CD4-positive, alpha-beta T cell treated with Interleukin-15 for 4 hours (primary cell): ENCODE measurements around the gene HPCAL1.
A peak's percentile ranks its signal among the peaks of the same experiment; 100 is the strongest.
"Not testable (repeated sequence)": the region's sequence is repeated elsewhere in the genome, so short reads cannot be mapped to it uniquely, and the experiment has no call there.

Experiments used
- DNase-seq: peaks from one replicate; pipeline ENCODE4 v3.0.0-alpha.2; 2020; ENCODE audit warnings: low spot score

HPCAL1 gene

GRCh38 chr2:10302479-10303180 lies at the start of gene HPCAL1:
Gene HPCAL1 (plus strand): TSS chr2:10302904. CDS start chr2:10419758, 116,854 bp downstream.
- DNase-seq = peak; percentile 80

- DNase-seq = no peak
Observed at GRCh38 chr2:10253596-10254372, 48.9 kb upstream of the HPCAL1 start.

GRCh38 chr2:10254373-10255188 lies 48.1 kb upstream of the HPCAL1 start:
- DNase-seq = no peak

DNA sequence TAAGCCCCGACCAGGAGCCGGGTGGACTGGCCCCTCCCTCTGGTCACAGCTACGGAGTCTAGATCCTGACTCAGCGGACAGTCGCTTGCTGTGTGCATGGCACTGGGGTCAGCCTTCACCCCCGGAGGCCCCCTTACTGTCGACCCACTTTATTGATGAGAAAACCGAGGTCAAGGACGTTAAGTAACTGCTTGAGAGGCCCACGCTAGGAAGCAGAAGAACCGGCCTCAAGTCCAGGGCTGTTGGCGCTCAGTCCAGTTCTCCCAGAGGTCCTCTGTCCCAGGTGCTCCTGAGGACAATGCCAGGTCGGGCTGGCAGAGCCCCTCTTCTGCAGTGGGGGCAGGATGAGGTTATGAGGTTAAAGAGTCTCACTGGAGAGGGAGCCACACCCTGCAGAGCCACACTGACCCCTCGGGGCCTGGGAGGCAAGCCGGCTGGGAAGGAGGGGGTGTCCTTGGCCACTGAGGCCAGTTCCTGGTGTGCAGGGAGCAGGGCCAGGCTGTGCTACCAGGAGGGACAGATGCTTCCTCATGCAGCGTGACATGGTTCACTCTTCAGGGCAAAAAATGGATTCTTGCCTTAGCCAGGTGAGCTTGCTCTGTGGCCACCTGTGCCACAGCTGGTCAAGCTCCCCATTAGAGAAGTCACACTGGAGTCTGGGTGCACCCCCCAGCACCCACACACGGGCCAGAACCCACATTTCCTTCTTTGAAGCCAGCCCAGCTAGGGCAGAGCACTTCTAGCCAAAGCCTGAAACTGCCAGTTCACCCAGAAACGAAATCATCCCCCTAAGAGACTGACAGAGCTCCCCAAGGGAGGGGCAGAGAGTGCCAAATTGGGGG lies 47.3 kb upstream of the HPCAL1 start:
- DNase-seq = no peak

GRCh38 chr2:10256031-10256514 lies 46.6 kb upstream of the HPCAL1 start:
- no peak for DNase-seq

DNA sequence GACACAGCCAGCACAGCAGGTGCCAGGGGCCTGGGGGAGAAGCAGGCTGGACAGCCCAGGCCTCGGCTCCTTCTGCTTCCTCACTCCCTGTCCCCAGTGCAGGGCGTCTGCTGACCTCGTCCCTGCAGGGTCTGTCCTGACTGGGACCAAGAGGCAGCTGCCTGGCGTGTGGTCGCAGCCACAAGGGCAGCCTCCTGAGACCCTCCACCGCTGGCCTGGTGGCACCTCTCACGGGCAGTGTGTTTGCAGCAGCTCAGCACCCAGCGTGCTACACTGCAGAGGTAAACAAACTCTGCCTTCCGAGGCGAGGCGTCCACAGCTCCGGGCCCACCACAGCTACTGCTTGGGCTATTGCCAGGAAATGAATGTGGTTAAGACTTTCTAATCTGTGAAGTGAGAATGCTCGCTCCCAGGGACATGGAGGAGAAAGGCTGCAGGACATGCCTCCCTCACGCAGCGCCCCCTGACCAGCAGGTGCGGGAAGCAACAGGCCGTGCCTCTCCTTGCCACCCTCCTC lies 46.1 kb upstream of the HPCAL1 start:
- DNase-seq = no peak

DNA sequence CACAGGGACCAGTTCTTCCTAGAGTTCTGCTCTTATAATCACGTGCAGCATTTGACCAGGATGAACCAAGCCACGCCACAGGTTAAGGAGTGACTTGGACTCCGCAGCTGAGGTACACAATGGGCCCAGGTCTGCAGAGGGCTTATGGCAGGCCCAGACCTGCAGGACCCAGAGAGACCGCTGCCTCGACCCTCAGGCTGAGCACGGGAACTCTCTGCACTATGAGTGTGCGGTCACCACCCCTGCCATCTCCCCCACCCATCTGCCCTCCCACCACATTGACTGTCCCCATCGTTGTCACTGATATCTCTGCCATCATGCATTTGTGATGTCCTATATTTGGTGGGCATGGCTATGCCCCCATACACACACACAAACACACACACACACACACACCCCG lies 45.7 kb upstream of the HPCAL1 start:
- DNase-seq = no peak

DNA sequence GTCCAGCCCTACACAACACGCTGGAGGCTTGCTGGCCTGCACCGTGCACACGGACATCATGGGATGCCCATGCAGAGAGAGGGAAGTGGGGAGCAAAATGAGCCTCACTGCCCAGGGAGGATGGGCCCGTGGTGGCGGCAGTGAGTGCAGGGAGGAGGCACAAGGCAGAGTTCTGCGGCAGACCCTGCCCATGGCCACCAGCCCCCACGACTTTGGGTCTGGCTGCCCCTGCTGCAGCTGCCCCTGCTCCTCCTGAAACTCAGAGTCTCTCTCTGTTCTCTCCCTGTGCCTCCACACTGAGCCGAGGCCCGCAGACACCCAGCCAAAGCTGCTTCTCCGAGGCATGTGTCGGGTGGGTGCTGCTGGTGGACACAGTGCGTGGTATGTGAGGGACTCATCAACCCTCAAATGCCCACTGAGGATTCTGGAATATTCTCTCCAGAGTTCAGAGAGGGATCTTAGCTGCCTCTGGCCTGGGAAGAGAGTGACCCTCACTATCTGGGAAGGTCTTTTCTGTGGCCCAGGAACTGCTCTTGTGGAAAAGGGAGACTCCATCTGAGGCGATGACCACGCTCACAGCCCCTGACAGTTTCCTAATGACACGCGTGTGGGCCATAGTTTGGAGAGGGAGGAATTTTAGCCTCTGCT lies 45.1 kb upstream of the HPCAL1 start:
- no peak for DNase-seq

GRCh38 chr2:10258326-10258725 lies 44.4 kb upstream of the HPCAL1 start:
- no peak for DNase-seq

DNA sequence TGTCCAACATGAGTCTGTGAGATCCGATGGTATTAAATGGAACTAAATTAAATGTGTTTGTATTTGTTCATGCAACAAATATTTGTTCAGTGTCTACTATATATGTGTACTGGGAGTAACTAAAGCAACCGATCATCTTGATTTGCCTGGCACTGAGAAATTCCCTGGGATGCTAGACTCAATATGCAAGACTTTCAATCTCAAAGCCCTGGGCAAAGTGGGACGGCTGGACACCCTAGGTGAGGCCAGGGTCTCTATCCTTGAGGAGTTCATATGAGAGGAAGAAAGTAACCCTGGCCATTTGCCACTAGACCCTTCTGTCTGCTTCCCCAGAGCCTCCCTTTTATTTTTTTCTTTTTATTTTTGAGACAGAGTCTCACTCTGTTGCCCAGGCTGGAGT lies 44.0 kb upstream of the HPCAL1 start:
- no peak for DNase-seq

DNA sequence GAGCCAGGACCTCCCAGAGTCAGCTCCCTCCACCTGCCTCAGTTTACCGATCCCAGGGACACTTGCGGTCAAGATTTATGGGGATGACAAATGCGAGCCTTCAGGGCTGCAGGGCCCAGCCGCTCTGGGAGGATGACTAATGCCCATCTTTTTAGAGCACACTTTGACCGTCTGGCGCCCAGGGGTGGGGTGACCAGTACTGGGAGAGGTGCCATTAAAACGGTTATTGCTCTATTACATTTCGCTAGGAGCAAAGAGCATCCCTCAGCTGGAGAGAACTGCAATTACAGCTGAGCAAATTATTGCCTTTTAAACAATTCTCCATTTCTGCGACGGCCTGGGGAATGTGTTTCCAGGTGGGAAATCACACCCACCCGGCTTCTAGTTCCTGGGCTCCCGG lies 42.6 kb upstream of the HPCAL1 start:
- no peak for DNase-seq

DNA sequence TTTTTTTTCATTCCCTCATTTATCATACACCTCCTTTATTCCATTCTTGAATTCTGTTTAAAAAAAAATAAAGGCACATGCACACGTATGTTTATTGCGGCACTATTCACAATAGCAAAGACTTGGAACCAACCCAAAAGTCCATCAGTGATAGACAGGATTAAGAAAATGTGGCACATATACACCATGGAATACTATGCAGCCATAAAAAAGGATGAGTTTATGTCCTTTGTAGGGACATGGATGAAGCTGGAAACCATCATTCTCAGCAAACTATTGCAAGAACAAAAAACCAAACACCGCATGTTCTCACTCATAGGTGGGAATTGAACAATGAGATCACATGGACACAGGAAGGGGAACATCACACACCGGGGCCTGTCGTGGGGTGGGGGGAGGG lies 39.2 kb upstream of the HPCAL1 start:
- not testable (repeated sequence) for DNase-seq

- DNase-seq = no peak
Observed at GRCh38 chr2:10264506-10265328, 38.0 kb upstream of the HPCAL1 start.

GRCh38 chr2:10265329-10266132 lies 37.2 kb upstream of the HPCAL1 start:
- no peak for DNase-seq

- no peak for DNase-seq
Observed at GRCh38 chr2:10266133-10266620, 36.5 kb upstream of the HPCAL1 start.

- DNase-seq = no peak
Observed at GRCh38 chr2:10267036-10267435, 35.7 kb upstream of the HPCAL1 start.

DNA sequence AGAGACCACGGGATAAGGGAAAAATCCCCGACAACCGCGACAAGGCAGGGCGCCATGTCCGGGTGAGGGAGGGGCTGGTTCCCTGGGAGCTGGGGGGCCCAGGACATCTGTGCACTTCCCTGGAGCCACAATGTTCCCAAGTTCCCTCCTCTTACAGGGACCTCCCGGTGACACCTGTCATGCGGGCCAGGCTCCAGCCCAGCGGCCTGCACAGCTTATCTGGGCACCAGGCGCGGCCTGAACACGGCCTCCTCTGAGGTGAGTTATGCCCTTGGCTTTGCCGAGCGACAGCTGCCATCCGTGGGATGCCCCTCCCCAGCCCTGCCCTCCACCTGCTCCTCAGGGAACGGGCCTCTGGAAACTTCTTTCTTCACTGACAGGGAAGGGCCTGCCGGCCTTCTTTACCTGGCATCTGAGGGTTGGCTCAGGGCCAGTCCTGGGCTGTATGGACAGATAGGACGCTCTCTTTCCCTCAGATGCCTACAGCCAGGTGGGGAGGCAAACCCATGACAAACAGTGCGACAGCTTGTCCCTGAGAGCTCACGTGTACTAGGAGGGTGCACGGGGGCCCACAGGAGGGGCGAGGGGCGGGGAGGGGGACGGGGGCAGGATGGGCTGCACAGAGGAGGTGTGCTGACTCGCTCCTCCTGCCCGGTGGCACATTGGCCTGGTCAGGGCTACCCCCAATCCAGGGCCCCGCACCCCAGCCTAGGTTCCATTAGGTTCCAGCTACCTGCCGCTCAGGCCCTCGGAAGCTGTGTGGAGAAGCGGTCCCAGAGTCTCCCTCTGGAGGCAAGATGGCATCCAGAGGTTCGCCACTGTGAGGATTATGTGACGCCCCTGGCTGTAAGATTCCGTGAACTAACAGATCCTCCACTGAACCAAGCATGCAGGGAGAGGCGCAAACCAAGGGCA lies 34.9 kb upstream of the HPCAL1 start:
- DNase-seq = no peak

- no peak for DNase-seq
Observed at GRCh38 chr2:10269291-10269690, 33.4 kb upstream of the HPCAL1 start.
